MCF 10A (cell line): ENCODE measurements around the gene NUCB2. TPM values are rescaled to one million over a fixed set of nuclear protein-coding genes. Genes with fewer than 3 reads are reported as not detected.
"Not testable (repeated sequence)": the region's sequence is repeated elsewhere in the genome, so short reads cannot be mapped to it uniquely, and the experiment has no call there.

Source experiments
- BruUV-seq: library from RNA; stranded (reverse); fragments of 400-500 nt; replicated peaks from 2 replicates; lab custom pipeline; 2021; lab: Mats Ljungman, UMichigan
- CTCF ChIA-PET: fragments of 300-600 bp; sonication (Branson Sonifier 250); formaldehyde crosslinking; extraction: SDS; loops from one replicate; lab custom pipeline; 2021; ENCODE audit warnings: antibody characterized with exemption, inconsistent platforms; lab: Yijun Ruan, JAX
- POLR2A ChIA-PET: fragments of 300-600, 350-650 bp; sonication (Branson Sonifier 250); formaldehyde crosslinking; extraction: SDS; loops from one replicate; lab custom pipeline; 2020; ENCODE audit warnings: antibody characterized with exemption, inconsistent platforms; lab: Yijun Ruan, JAX
- DNase-seq: peaks from one replicate; pipeline ENCODE4 v3.0.0-alpha.2; 2018; ENCODE audit not compliant: unreplicated experiment
- H3K27ac Mint-ChIP-seq: one replicate; pipeline ENCODE4 v1.8.0; 2022; ENCODE audit warnings: mild to moderate bottlenecking, low read depth, mixed read lengths; ENCODE audit not compliant: unreplicated experiment
- H3K27me3 Mint-ChIP-seq: one replicate; pipeline ENCODE4 v1.8.0; 2022; ENCODE audit warnings: mixed read lengths; ENCODE audit not compliant: insufficient read depth, unreplicated experiment
- H3K36me3 Mint-ChIP-seq: one replicate; pipeline ENCODE4 v1.8.0; 2022; ENCODE audit warnings: mild to moderate bottlenecking, moderate library complexity, mixed read lengths; ENCODE audit not compliant: insufficient read depth, unreplicated experiment
- H3K4me1 Mint-ChIP-seq: one replicate; pipeline ENCODE4 v1.8.0; 2022; ENCODE audit warnings: mixed read lengths; ENCODE audit not compliant: insufficient read depth, unreplicated experiment
- H3K4me3 Mint-ChIP-seq: one replicate; pipeline ENCODE4 v1.8.0; 2022; ENCODE audit warnings: mild to moderate bottlenecking, moderate library complexity, mixed read lengths; ENCODE audit not compliant: unreplicated experiment
- H3K9me3 Mint-ChIP-seq: one replicate; pipeline ENCODE4 v1.8.0; 2022; ENCODE audit warnings: mixed read lengths; ENCODE audit not compliant: unreplicated experiment
- intact Hi-C: fragments of 100-400 bp; cut with micrococcal nuclease; formaldehyde crosslinking; loops from 2 replicates; pipeline ENCODE4 v1.14.1; 2022
- total RNA-seq: library from RNA; stranded (reverse); gene quantifications from 2 replicates; pipeline ENCODE4 v1.2.3, GENCODE V29; 2022
- TF ChIP-seq, protein P1 (sequence below): fragments of 200-600 bp; IDR thresholded peaks from one replicate; pipeline ENCODE4 v1.8.0; 2022; ENCODE audit warnings: antibody characterized with exemption, mild to moderate bottlenecking; ENCODE audit not compliant: unreplicated experiment

NUCB2 gene
- total RNA-seq, 1 experiment from 2014 or later, result 89.4 TPM

DNA sequence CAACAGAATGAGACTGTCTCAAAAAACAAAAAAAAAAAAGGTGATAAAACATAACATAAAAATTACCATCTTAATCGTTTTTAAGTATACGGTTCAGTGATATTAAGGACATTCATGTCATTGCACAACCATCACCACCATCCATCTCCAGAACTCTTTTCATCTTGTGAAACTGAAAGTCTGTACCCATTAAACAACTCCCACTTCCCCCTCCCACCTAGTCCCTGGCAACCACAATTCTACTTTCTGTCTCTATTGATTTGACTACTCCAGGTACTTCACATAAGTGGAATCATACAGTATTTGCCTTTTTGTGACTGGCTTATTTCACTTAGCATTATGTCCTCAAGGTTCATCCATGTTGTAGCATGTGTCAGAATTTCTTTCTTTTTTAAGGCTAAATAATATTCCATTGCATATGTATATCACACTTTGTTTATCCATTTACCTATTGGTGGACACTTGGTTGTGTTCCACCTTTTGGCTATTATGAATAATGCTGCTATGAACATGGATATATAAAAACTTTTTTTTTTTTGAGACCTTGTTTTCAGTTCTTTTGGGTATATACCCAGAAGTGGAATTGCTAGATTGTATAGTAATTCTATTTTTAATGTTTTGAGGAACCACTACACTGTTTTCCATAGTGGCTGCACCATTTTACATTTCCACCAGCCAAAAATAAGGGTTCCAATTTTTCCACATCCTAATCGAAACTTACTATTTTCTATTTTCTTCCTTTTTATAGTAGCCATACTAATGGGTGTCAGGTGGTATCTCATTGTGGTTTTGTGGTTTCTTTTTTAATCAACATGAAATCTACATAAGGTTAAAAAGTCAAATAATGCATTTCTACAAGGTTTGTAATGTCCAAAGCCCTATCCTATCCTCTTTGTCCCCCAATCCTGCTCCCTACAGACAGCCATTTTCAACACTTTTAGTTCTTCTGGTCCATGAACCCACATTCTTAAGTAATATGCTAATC is 45.4 kb upstream of the NUCB2 start:
- TF ChIP-seq, protein P1, sequence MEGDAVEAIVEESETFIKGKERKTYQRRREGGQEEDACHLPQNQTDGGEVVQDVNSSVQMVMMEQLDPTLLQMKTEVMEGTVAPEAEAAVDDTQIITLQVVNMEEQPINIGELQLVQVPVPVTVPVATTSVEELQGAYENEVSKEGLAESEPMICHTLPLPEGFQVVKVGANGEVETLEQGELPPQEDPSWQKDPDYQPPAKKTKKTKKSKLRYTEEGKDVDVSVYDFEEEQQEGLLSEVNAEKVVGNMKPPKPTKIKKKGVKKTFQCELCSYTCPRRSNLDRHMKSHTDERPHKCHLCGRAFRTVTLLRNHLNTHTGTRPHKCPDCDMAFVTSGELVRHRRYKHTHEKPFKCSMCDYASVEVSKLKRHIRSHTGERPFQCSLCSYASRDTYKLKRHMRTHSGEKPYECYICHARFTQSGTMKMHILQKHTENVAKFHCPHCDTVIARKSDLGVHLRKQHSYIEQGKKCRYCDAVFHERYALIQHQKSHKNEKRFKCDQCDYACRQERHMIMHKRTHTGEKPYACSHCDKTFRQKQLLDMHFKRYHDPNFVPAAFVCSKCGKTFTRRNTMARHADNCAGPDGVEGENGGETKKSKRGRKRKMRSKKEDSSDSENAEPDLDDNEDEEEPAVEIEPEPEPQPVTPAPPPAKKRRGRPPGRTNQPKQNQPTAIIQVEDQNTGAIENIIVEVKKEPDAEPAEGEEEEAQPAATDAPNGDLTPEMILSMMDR, result no peak
- Mint-ChIP-seq H3K4me3 (no peak overlapping the region), H3K27me3 (no peaks in the 10 kb centered on the region), H3K27ac (no peak overlapping the region), H3K4me1 (peaks cover 6% of the 10 kb centered on the region), H3K36me3 (no peaks in the 10 kb centered on the region), H3K9me3 (no peaks in the 10 kb centered on the region)
- no peak for DNase-seq
- no TSS peak for BruUV-seq
- intact Hi-C loops, result loop anchor here (1.0 to 2.0 kb wide), 5 partner anchors 46 to 297 kb away; partner anchors contain the start of gene NUCB2
- ChIA-PET CTCF (interaction anchor here (0.6 to 3.3 kb wide), 30 partner anchors 7 to 444 kb away, joined by 3 to 27 read pairs (median 5); partner anchors contain the start of genes NUCB2 and OTOG), POLR2A (interaction anchor here (1.0 to 1.9 kb wide), 3 partner anchors 13 to 123 kb away, joined by 5 to 8 read pairs (median 6); no protein-coding TSS in a partner anchor)

DNA sequence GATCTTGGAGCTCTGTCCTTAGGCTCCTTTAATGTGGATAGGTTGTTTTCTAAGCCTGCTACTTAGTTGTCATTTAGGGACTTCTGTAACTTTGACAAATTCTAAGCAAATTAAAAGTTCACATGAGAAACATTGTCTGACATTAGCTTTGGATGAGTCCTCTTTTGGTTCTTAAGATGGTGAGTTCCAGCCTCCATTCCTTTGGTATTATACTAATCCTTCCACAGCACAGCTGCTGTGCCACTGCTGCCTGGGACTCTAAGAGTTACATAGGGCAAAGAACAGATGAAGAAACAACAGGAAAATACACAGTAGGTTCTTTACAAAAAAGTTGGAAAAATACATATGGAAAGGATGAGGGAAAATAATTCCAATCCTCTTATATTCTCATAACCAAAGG is 43.4 kb upstream of the NUCB2 start:
- TF ChIP-seq, protein P1, result no peak
- ChIA-PET CTCF (interaction anchor here (0.6 to 1.9 kb wide), 7 partner anchors 13 to 463 kb away, joined by 3 to 4 read pairs (median 3); no protein-coding TSS in a partner anchor), POLR2A (no interaction called here)
- intact Hi-C loops, result no loop called here
- no peaks in the 10 kb centered on the region for H3K9me3 Mint-ChIP-seq
- no peaks in the 10 kb centered on the region for H3K27me3 Mint-ChIP-seq
- no TSS peak for BruUV-seq
- no peak overlapping the region for H3K4me3 Mint-ChIP-seq
- H3K27ac Mint-ChIP-seq, result no peak overlapping the region
- DNase-seq, result no peak
- H3K4me1 Mint-ChIP-seq, result peaks cover 6% of the 10 kb centered on the region
- H3K36me3 Mint-ChIP-seq, result no peaks in the 10 kb centered on the region

DNA sequence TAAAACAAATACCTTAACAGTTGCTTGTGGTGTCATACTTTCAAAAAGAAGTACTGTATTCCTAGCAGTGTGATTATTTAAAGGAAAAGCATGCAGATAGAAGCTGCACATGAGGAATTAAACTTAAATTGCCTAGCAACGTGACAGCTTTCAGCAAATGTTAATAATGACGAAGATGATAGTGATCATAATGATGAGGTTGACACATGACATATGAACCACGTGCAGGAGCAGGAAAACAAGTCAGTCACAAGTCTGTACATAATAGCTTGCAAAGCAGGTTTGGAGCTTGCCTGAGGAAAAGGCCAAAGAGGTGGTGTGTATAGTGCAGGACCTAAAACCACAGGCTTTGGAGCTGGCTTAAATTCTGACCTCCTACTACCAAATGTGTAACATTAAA is 38.2 kb upstream of the NUCB2 start:
- Mint-ChIP-seq H3K4me1 (no peaks in the 10 kb centered on the region), H3K4me3 (no peak overlapping the region), H3K36me3 (no peaks in the 10 kb centered on the region), H3K27ac (no peak overlapping the region), H3K27me3 (no peaks in the 10 kb centered on the region), H3K9me3 (no peaks in the 10 kb centered on the region)
- no TSS peak for BruUV-seq
- intact Hi-C loops, result no loop called here
- CTCF ChIA-PET, result interaction anchor here (0.6 to 2.0 kb wide), 3 partner anchors 8 to 290 kb away, joined by 3 to 10 read pairs (median 3); no protein-coding TSS in a partner anchor
- DNase-seq, result no peak
- POLR2A ChIA-PET, result interaction anchor here (1.4 to 1.5 kb wide), 2 partner anchors 31 to 116 kb away, joined by 4 to 5 read pairs; partner anchors contain the start of gene PIK3C2A
- TF ChIP-seq, protein P1, result no peak

DNA sequence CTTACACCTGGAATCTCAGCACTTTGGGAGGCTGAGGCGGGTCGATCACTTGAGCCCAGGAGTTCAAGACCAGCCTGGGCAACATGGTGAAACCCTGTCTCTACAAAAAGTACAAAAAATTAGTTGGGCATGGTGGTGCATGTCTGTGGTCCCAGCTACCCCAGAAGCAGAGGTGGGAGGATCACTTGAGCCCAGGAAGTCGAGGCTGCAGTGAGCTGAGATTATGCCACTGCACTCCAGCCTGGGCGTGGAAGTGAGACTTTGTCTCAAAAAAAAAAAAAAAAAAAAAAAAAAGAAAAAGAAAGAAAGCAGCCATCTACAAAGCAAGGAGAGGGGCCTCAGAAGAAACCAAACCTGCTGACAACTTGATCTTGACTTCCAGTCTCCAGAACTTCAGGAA is 36.6 kb upstream of the NUCB2 start:
- intact Hi-C loops, H3K9me3 Mint-ChIP-seq, DNase-seq, H3K27me3 Mint-ChIP-seq, H3K4me1 Mint-ChIP-seq, H3K27ac Mint-ChIP-seq, POLR2A ChIA-PET, H3K36me3 Mint-ChIP-seq, BruUV-seq, CTCF ChIA-PET, H3K4me3 Mint-ChIP-seq: not testable (repeated sequence)
